ENCODE measurements around the gene LYVE1.

DNA sequence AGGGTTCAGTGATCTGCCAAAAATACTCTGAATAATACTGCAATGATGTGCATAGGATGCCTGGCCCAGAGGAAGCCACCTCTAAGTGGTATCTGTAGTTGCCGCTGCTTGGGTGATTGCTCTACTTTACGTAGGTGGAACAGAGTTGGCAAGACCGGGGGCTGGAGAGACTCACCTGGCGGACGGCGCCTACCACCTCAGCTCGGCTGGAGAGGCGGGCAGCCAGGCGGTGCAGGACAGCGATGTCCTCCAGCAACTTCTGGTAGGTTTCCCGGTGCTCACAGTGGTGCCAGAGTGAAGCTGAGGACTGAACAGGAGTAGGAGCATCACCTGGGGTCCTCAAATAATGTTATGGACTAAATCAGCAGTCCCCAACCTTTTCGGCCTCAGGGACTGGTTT is 34.5 kb upstream of the LYVE1 start:
- TF ChIP-seq, protein P1, sequence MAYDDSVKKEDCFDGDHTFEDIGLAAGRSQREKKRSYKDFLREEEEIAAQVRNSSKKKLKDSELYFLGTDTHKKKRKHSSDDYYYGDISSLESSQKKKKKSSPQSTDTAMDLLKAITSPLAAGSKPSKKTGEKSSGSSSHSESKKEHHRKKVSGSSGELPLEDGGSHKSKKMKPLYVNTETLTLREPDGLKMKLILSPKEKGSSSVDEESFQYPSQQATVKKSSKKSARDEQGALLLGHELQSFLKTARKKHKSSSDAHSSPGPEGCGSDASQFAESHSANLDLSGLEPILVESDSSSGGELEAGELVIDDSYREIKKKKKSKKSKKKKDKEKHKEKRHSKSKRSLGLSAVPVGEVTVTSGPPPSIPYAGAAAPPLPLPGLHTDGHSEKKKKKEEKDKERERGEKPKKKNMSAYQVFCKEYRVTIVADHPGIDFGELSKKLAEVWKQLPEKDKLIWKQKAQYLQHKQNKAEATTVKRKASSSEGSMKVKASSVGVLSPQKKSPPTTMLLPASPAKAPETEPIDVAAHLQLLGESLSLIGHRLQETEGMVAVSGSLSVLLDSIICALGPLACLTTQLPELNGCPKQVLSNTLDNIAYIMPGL (CRISPR knock-in tag; IDR thresholded peaks at IDR 0.05; ENCODE audit: borderline replicate concordance): no peak
- TF ChIP-seq GATA3 (IDR thresholded peaks at IDR 0.05; ENCODE audit: borderline replicate concordance) (no peak), POLR2A (IDR thresholded peaks at IDR 0.05; ENCODE audit: low read length) (no peak), EP300 (IDR thresholded peaks at IDR 0.05) (no peak), JUNB (IDR thresholded peaks at IDR 0.05) (no peak)
- TF ChIP-seq, protein P2, sequence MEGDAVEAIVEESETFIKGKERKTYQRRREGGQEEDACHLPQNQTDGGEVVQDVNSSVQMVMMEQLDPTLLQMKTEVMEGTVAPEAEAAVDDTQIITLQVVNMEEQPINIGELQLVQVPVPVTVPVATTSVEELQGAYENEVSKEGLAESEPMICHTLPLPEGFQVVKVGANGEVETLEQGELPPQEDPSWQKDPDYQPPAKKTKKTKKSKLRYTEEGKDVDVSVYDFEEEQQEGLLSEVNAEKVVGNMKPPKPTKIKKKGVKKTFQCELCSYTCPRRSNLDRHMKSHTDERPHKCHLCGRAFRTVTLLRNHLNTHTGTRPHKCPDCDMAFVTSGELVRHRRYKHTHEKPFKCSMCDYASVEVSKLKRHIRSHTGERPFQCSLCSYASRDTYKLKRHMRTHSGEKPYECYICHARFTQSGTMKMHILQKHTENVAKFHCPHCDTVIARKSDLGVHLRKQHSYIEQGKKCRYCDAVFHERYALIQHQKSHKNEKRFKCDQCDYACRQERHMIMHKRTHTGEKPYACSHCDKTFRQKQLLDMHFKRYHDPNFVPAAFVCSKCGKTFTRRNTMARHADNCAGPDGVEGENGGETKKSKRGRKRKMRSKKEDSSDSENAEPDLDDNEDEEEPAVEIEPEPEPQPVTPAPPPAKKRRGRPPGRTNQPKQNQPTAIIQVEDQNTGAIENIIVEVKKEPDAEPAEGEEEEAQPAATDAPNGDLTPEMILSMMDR (IDR thresholded peaks at IDR 0.05): no peak
- TF ChIP-seq, protein P3, sequence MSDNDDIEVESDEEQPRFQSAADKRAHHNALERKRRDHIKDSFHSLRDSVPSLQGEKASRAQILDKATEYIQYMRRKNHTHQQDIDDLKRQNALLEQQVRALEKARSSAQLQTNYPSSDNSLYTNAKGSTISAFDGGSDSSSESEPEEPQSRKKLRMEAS (IDR thresholded peaks at IDR 0.05): no peak
